ENCODE data around the gene CGREF1. TPM values are rescaled to one million over a fixed set of nuclear protein-coding genes. Genes with fewer than 3 reads are reported as not detected.

The CGREF1 gene
- total RNA-seq, 1 experiment from 2014 or later: 3.7 TPM

DNA sequence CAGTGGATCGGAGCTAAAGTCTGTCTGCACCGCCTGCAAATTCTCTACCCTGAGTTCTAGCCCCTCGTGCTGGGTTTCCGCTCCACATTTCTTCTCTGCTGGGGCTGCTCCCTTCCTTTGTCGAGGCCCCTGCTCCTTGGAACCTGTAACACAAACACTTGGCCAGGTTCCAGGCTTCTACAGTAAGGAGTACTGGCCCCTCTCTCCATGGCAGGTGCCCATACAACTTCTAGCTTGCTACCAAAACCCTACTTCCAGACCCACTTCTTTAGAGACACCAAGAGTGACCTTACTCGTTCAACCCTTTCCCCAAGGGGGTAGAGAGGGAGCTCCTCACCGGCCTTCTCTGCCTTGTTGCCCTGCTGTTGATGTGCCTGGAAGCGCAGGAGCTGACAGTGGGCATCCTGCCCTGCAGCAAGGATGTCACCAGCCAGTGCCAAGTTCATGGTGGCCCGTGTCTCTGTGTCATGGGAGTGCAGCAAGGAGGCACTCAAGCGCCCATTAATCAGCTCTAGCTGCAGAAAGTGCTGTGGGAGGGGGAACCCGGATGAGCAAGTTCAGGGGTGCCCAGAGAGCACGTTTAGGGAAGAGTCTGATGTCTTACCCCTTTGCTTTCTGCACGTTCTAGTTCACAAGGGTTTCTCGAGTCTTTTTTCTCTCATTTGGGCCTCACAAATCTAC, 14.4 kb upstream of the CGREF1 start:
- peak overlapping the region; percentile 92 for H3K4me3 Mint-ChIP-seq (ENCODE audit: low read depth, unreplicated experiment)
- TSS peak; percentile 66 for BruUV-seq (replicated peaks)
- TF ChIP-seq, protein P1, sequence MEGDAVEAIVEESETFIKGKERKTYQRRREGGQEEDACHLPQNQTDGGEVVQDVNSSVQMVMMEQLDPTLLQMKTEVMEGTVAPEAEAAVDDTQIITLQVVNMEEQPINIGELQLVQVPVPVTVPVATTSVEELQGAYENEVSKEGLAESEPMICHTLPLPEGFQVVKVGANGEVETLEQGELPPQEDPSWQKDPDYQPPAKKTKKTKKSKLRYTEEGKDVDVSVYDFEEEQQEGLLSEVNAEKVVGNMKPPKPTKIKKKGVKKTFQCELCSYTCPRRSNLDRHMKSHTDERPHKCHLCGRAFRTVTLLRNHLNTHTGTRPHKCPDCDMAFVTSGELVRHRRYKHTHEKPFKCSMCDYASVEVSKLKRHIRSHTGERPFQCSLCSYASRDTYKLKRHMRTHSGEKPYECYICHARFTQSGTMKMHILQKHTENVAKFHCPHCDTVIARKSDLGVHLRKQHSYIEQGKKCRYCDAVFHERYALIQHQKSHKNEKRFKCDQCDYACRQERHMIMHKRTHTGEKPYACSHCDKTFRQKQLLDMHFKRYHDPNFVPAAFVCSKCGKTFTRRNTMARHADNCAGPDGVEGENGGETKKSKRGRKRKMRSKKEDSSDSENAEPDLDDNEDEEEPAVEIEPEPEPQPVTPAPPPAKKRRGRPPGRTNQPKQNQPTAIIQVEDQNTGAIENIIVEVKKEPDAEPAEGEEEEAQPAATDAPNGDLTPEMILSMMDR (IDR thresholded peaks at IDR 0.05; ENCODE audit: unreplicated experiment): no peak
- H3K27me3 Mint-ChIP-seq (ENCODE audit: unreplicated experiment): peaks cover 14% of the 10 kb centered on the region
- H3K9me3 Mint-ChIP-seq (ENCODE audit: low read depth, unreplicated experiment): no peaks in the 10 kb centered on the region
- peak overlapping the region; percentile 2 for H3K27ac Mint-ChIP-seq (ENCODE audit: unreplicated experiment)
- H3K4me1 Mint-ChIP-seq (ENCODE audit: low read depth, unreplicated experiment): peaks cover 9% of the 10 kb centered on the region
- CTCF ChIA-PET: interaction anchor here (0.6 to 1.6 kb wide), 3 partner anchors 36 to 241 kb away, joined by 3 to 5 read pairs (median 3); no protein-coding TSS in a partner anchor
- intact Hi-C loops (cut with micrococcal nuclease; ENCODE audit: unreplicated experiment): no loop called here
- DNase-seq: no peak
- peaks cover 27% of the 10 kb centered on the region for H3K36me3 Mint-ChIP-seq (ENCODE audit: insufficient read depth, unreplicated experiment)

DNA sequence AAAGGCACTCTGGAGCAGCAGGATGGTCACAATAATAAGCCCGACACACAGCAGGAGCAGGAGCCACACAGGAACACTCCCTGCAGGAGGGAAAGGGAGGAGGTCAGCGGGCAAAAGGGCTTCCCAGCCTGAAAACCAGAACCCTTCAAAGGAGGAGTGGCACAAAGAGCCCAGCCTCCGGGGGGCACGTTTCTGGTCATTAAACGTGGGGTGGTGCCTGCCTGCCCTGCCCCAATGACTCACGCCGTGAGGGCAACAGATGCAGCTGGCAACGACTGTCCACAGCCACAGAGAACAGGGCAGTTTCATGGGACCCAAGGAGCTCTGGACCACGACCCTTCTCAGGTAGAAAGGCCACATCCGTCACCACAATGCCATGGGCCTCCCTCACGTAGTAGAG, 12.5 kb upstream of the CGREF1 start:
- TF ChIP-seq, protein P1 (IDR thresholded peaks at IDR 0.05; ENCODE audit: unreplicated experiment): no peak
- Mint-ChIP-seq H3K9me3 (ENCODE audit: low read depth, unreplicated experiment) (no peaks in the 10 kb centered on the region), H3K27ac (ENCODE audit: unreplicated experiment) (no peak overlapping the region), H3K4me3 (ENCODE audit: low read depth, unreplicated experiment) (no peak overlapping the region), H3K27me3 (ENCODE audit: unreplicated experiment) (no peaks in the 10 kb centered on the region), H3K4me1 (ENCODE audit: low read depth, unreplicated experiment) (peaks cover 13% of the 10 kb centered on the region), H3K36me3 (ENCODE audit: insufficient read depth, unreplicated experiment) (peaks cover 32% of the 10 kb centered on the region)
- intact Hi-C loops (cut with micrococcal nuclease; ENCODE audit: unreplicated experiment): no loop called here
- DNase-seq: no peak
- CTCF ChIA-PET: interaction anchor here (0.5 kb wide), 1 partner anchor 191 kb away, joined by 3 read pairs; no protein-coding TSS in a partner anchor
- no TSS peak for BruUV-seq (replicated peaks)

DNA sequence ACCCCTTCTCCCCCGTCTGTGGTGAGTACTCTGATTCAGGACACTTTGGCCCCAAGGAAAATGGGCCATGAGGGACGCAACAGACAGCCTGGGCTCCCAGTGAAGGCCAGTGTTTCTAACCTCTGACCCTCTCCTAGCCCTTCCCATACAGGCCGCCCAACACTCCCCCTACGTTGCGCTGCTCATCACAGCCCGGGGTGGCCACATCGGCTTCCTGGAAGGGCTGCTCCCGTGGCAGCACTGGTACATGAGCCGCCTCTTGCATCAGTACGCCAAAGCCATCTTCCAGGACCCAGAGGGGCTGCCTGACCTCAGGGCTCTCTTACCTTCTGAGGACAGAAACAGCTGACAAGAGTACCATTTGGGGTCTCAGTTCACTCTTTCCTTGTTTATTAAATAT, 11.5 kb upstream of the CGREF1 start:
- intact Hi-C loops (cut with micrococcal nuclease; ENCODE audit: unreplicated experiment): no loop called here
- no peak for DNase-seq
- Mint-ChIP-seq H3K4me1 (ENCODE audit: low read depth, unreplicated experiment) (peaks cover 17% of the 10 kb centered on the region), H3K36me3 (ENCODE audit: insufficient read depth, unreplicated experiment) (peaks cover 28% of the 10 kb centered on the region), H3K27ac (ENCODE audit: unreplicated experiment) (no peak overlapping the region), H3K27me3 (ENCODE audit: unreplicated experiment) (no peaks in the 10 kb centered on the region), H3K4me3 (ENCODE audit: low read depth, unreplicated experiment) (no peak overlapping the region), H3K9me3 (ENCODE audit: low read depth, unreplicated experiment) (no peaks in the 10 kb centered on the region)
- TF ChIP-seq, protein P1 (IDR thresholded peaks at IDR 0.05; ENCODE audit: unreplicated experiment): no peak
- no TSS peak for BruUV-seq (replicated peaks)
- CTCF ChIA-PET: no interaction called here

DNA sequence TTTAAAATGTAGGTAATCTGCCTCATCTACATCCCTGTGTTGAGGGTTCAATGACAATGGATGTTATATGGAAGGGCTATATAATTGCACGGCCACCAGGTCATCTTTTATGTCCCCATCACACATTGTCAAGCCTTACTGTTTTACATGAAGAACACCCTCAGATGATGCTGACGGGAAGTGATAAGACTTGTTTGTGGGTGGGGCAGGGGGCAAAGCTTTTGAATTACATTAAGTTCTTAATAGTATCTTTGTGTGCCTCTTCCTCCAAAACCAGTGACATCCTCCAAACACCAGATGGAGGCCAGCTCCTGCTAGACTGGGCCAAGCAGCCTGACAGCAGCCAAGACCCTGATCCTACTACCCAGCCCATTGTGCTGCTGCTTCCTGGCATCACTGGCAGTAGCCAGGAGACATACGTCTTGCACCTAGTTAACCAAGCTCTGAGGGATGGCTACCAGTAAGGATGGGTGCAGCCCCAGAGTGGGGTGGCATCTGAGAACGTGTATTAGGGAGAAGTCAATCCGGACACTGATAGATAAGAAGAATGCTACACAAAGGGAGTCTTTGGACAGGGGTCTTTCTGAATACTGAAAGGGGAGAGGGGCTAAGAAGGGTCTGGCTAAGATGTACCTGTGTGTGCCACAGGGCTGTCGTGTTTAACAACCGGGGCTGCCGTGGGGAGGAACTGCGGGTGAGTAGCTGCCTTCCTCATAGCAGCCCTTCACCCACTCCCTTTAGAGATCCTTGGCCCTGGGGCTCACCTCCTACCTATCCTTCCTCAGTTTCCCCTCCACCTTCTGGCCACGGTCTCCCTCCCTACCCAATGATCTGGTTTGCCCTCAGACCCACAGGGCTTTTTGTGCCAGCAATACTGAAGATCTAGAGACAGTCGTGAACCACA, 10.0 kb upstream of the CGREF1 start:
- H3K9me3 Mint-ChIP-seq (ENCODE audit: low read depth, unreplicated experiment): no peaks in the 10 kb centered on the region
- H3K4me1 Mint-ChIP-seq (ENCODE audit: low read depth, unreplicated experiment): peaks cover 17% of the 10 kb centered on the region
- TF ChIP-seq, protein P1 (IDR thresholded peaks at IDR 0.05; ENCODE audit: unreplicated experiment): no peak
- H3K27me3 Mint-ChIP-seq (ENCODE audit: unreplicated experiment): no peaks in the 10 kb centered on the region
- CTCF ChIA-PET: interaction anchor here (0.6 kb wide), 1 partner anchor 614 kb away, joined by 4 read pairs; no protein-coding TSS in a partner anchor
- H3K36me3 Mint-ChIP-seq (ENCODE audit: insufficient read depth, unreplicated experiment): peaks cover 17% of the 10 kb centered on the region
- no TSS peak for BruUV-seq (replicated peaks)
- no peak overlapping the region for H3K27ac Mint-ChIP-seq (ENCODE audit: unreplicated experiment)
- no peak for DNase-seq
- intact Hi-C loops (cut with micrococcal nuclease; ENCODE audit: unreplicated experiment): no loop called here
- H3K4me3 Mint-ChIP-seq (ENCODE audit: low read depth, unreplicated experiment): no peak overlapping the region

All from Calu3 (cell line).